HepG2 (cell line): ENCODE data around the gene DDX50.
"Not testable (repeated sequence)": the region's sequence is repeated elsewhere in the genome, so short reads cannot be mapped to it uniquely, and the experiment has no call there.

Experiments
- EZH2 ChIP-seq: conservative IDR thresholded peaks from 2 replicates; pipeline ENCODE4 v1.6.1; 2012; ENCODE audit warnings: mild to moderate bottlenecking, low read depth, low read length, moderate library complexity
- FOXJ3 ChIP-seq: sonication (generic); formaldehyde crosslinking; IDR thresholded peaks from 2 replicates; pipeline ENCODE4 v1.4.0; 2020; ENCODE audit warnings: missing genetic modification reagents, mild to moderate bottlenecking, borderline replicate concordance
- JUNB ChIP-seq: sonication (generic); formaldehyde crosslinking; IDR thresholded peaks from 2 replicates; pipeline ENCODE4 v1.8.0; 2022; ENCODE audit warnings: missing genetic modification reagents, mild to moderate bottlenecking, borderline replicate concordance
- SALL2 ChIP-seq: sonication (generic); formaldehyde crosslinking; IDR thresholded peaks from 2 replicates; pipeline ENCODE4 v1.8.1; 2023; ENCODE audit warnings: mild to moderate bottlenecking, missing genetic modification reagents, inconsistent platforms
- TRAFD1 ChIP-seq: sonication (generic); formaldehyde crosslinking; IDR thresholded peaks from 2 replicates; pipeline ENCODE4 v1.5.1; 2020; ENCODE audit warnings: missing genetic modification reagents, mild to moderate bottlenecking, borderline replicate concordance
- XRCC5 ChIP-seq: fragments of 200-400 bp; formaldehyde crosslinking; optimal IDR thresholded peaks from 2 replicates; pipeline ENCODE3; 2017; ENCODE audit warnings: mild to moderate bottlenecking, low read length

GRCh38 chr10:68975936-68976473 lies 74.9 kb downstream of the DDX50 start:
- TF ChIP-seq SALL2 (CRISPR knock-in tag); EZH2; TRAFD1; FOXJ3; JUNB (CRISPR knock-in tag); XRCC5: not testable (repeated sequence)
